ENCODE data around the gene MT1E.
"Not testable (repeated sequence)": the region's sequence is repeated elsewhere in the genome, so short reads cannot be mapped to it uniquely, and the experiment has no call there.

MT1E gene

GRCh38 chr16:56625140-56625942 is at the start of gene MT1E:
Gene MT1E, plus strand, starts transcription at chr16:56625781. Its CDS starts 71 bp downstream, at chr16:56625852.
- DNase-seq: peak; percentile 21

- peak; percentile 89 for DNase-seq
These were observed 48.8 kb upstream of the MT1E start for GRCh38 chr16:56576585-56577299.

GRCh38 chr16:56577300-56577625 is 48.3 kb upstream of the MT1E start:
- no peak for DNase-seq

GRCh38 chr16:56580391-56581048 is 45.1 kb upstream of the MT1E start:
- no peak for DNase-seq

GRCh38 chr16:56582911-56583310 is 42.7 kb upstream of the MT1E start:
- DNase-seq: not testable (repeated sequence)

GRCh38 chr16:56583351-56584168 is 42.0 kb upstream of the MT1E start:
- DNase-seq: no peak

GRCh38 chr16:56584276-56584675 is 41.3 kb upstream of the MT1E start:
- no peak for DNase-seq

GRCh38 chr16:56588781-56589140 is 36.8 kb upstream of the MT1E start:
- no peak for DNase-seq

GRCh38 chr16:56589141-56590039 is 36.2 kb upstream of the MT1E start, which contains the start of gene MT3:
Gene MT3, plus strand, starts transcription at chr16:56589528. Its CDS starts 63 bp downstream, at chr16:56589591.
- no peak for DNase-seq

- no peak for DNase-seq
These were observed 34.1 kb upstream of the MT1E start for GRCh38 chr16:56591377-56592060.

GRCh38 chr16:56593573-56594291 is 31.8 kb upstream of the MT1E start:
- no peak for DNase-seq

- no peak for DNase-seq
These were observed 31.3 kb upstream of the MT1E start for GRCh38 chr16:56594292-56594619.

GRCh38 chr16:56600398-56600999 is 25.1 kb upstream of the MT1E start:
- DNase-seq: peak; percentile 63

- no peak for DNase-seq
These were observed 24.3 kb upstream of the MT1E start for GRCh38 chr16:56601325-56601724.

- DNase-seq: peak; percentile 32
These were observed 22.0 kb upstream of the MT1E start for GRCh38 chr16:56603589-56603988.

GRCh38 chr16:56604966-56605365 is 20.6 kb upstream of the MT1E start:
- no peak for DNase-seq

- DNase-seq: no peak
These were observed 20.1 kb upstream of the MT1E start for GRCh38 chr16:56605475-56605874.

GRCh38 chr16:56606071-56606475 is 19.5 kb upstream of the MT1E start:
- DNase-seq: no peak

GRCh38 chr16:56606476-56607108 is 19.0 kb upstream of the MT1E start:
- DNase-seq: no peak

Measured in CD4-positive, alpha-beta T cell treated with Interleukin-17A for 1 hour (primary cell).